Brain microvascular endothelial cell (primary cell): ENCODE results near the gene ANP32A.

Experiments
- DNase-seq: peaks from one replicate; pipeline ENCODE4 v3.0.0-alpha.2; 2020
- H3K27ac ChIP-seq: fragments of 250-450 bp; sonication (Bioruptor Pico); 2 replicates; pipeline ENCODE4 v1.5.1; 2020; ENCODE audit warnings: mild to moderate bottlenecking, moderate library complexity
- H3K27me3 ChIP-seq: fragments of 250-450 bp; sonication (Bioruptor Pico); replicated peaks from 2 replicates; pipeline ENCODE4 v1.5.1; 2020; ENCODE audit warnings: mild to moderate bottlenecking
- H3K36me3 ChIP-seq: fragments of 250-450 bp; sonication (Bioruptor Pico); replicated peaks from 2 replicates; pipeline ENCODE4 v1.5.1; 2020; ENCODE audit warnings: mild to moderate bottlenecking
- H3K4me3 ChIP-seq: 2 replicates; pipeline ENCODE4 v1.5.1; 2011; ENCODE audit warnings: low read depth, mild to moderate bottlenecking, control low read depth, low read length, moderate library complexity
- CTCF ChIP-seq: IDR thresholded peaks from 2 replicates; pipeline ENCODE4 v1.5.1; 2011; ENCODE audit warnings: low read depth, mild to moderate bottlenecking, moderate library complexity, low read length, control low read depth, inconsistent platforms; ENCODE audit errors: missing control alignments
- in situ Hi-C: cut with HindIII; loops from 2 replicates; pipeline ENCODE4 v1.10.0; 2017; ENCODE audit warnings: low sequenced_read_pairs, low pct_ligation_motif_present

The ANP32A gene

DNA sequence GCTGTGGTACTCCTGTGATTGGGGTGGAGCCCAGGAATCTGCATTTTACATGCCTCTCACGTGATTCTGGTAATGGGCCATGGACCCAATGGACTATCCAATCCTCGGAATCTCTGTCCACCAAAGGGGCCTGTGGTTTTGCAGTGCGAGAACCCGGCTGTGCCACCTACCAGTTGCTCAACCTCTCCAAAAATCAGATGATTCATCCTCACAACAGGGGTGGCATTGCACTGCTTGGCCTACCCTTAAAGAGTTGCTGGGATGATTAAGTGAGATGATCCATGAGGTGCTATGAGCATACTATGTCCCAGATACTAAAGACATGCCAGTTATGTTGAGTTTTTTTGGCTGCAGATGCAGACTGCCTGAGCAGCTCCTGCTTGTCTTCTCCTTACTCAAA lies 5.1 kb downstream of the ANP32A start:
- H3K27me3 ChIP-seq, result no peaks in the 10 kb centered on the region
- in situ Hi-C loops, result no loop called here
- no peak overlapping the region for H3K4me3 ChIP-seq
- H3K36me3 ChIP-seq, result no peaks in the 10 kb centered on the region
- H3K27ac ChIP-seq, result no peak overlapping the region
- DNase-seq, result no peak
- TF ChIP-seq CTCF, result no peak

GRCh38 chr15:68814596-68814995 lies 6.1 kb downstream of the ANP32A start:
- TF ChIP-seq CTCF, result no peak
- Histone ChIP-seq H3K27me3 (no peaks in the 10 kb centered on the region), H3K36me3 (no peaks in the 10 kb centered on the region), H3K27ac (no peak overlapping the region), H3K4me3 (no peak overlapping the region)
- in situ Hi-C loops, result no loop called here
- no peak for DNase-seq

GRCh38 chr15:68812597-68813431 lies 7.9 kb downstream of the ANP32A start:
- Histone ChIP-seq H3K4me3 (no peak overlapping the region), H3K27me3 (no peaks in the 10 kb centered on the region), H3K27ac (no peak overlapping the region), H3K36me3 (no peaks in the 10 kb centered on the region)
- in situ Hi-C loops, result no loop called here
- DNase-seq, result no peak
- TF ChIP-seq CTCF, result no peak

DNA sequence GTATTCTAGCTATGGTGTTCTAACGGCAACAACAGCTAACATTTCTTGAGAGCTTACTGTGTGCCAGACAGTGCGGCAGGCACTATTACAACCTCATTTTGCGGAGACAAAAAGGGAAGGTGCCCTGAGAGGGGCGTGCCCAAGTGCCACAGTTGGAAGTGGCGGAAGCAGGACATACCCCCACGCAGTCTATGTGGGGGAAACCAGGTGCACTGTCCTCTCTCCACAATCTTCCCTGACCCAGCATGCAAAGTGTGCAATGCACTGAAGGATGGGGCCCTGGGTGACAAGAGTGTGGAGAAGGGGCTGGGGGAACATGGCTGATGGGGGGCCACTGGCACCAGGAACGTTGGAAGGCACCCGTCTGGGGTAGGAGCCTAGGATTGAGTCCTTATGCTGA lies 8.6 kb downstream of the ANP32A start:
- Histone ChIP-seq H3K36me3 (no peaks in the 10 kb centered on the region), H3K27ac (no peak overlapping the region), H3K27me3 (no peaks in the 10 kb centered on the region), H3K4me3 (no peak overlapping the region)
- in situ Hi-C loops, result no loop called here
- no peak for TF ChIP-seq CTCF
- no peak for DNase-seq

DNA sequence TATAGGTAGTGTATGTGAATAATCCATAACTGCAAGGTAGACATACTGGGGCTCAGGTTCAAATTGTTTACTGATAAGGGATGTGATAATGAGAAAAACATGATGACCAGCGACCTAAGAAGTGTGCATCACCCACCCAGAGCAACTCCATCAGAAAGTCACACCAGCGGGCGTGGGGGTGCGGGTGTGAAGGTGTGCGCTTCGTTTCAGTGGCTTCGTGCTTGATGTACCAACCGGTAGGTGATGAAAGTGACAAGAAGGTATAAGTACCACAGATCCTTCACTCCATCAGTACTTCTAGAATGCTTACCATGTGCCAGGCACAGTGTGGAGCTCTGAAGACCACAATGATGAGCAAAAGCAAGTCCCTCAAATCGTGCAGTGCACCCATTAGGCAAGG lies 11.2 kb downstream of the ANP32A start:
- no peak for DNase-seq
- no peaks in the 10 kb centered on the region for H3K36me3 ChIP-seq
- H3K27me3 ChIP-seq, result no peaks in the 10 kb centered on the region
- in situ Hi-C loops, result no loop called here
- no peak overlapping the region for H3K4me3 ChIP-seq
- no peak overlapping the region for H3K27ac ChIP-seq
- no peak for TF ChIP-seq CTCF

DNA sequence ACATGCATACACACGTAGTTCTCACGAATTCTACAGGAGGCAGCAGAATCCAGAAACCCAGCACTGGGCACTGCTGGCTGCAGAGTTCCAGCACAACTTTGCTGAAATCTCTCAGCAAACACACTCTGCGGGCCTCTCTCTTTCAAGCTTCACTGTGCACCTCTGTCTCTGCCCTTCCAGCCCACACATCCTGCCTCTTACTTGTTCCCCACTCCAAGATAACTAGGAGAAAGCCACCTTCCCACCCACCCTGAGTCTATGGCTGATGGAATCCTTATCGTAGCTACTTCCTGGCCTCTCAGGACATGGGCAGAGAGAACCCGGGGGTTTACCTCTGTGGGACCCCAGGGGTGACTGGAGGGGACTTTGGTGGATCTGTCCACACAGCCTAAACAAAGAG lies 11.9 kb downstream of the ANP32A start:
- TF ChIP-seq CTCF, result no peak
- in situ Hi-C loops, result no loop called here
- H3K27me3 ChIP-seq, result no peaks in the 10 kb centered on the region
- H3K4me3 ChIP-seq, result no peak overlapping the region
- no peak for DNase-seq
- H3K27ac ChIP-seq, result no peak overlapping the region
- H3K36me3 ChIP-seq, result no peaks in the 10 kb centered on the region
